Bronchial epithelial cell (primary cell): Measurements from ENCODE around the gene EPHB2. TPM values are rescaled to one million over a fixed set of nuclear protein-coding genes. Genes with fewer than 3 reads are reported as not detected.

Experiments
- DNase-seq: peaks from one replicate; pipeline ENCODE4 v3.0.0-alpha.2; 2010; ENCODE audit warnings: low read depth
- FAIRE-seq: peaks from 2 replicates; lab custom pipeline; 2011; peaks lifted over from hg19 to GRCh38; lab: Jason Lieb, UNC
- H3K27me3 ChIP-seq: 2 replicates; pipeline ENCODE4 v1.5.1; 2011; ENCODE audit warnings: low read length; ENCODE audit not compliant: control insufficient read depth, insufficient read depth
- H3K36me3 ChIP-seq: 2 replicates; pipeline ENCODE4 v1.5.1; 2011; ENCODE audit warnings: low read length; ENCODE audit not compliant: control insufficient read depth, insufficient read depth
- H3K4me3 ChIP-seq: 2 replicates; pipeline ENCODE4 v1.5.1; 2011; ENCODE audit warnings: mild to moderate bottlenecking, low read depth, low read length, control low read depth
- total RNA-seq: library from RNA; depleted of rRNA; stranded (reverse); fragments of >200 nt; gene quantifications from 2 replicates; pipeline ENCODE4 v1.2.1, GENCODE V29; 2014
- TF ChIP-seq, protein P1 (sequence below): IDR thresholded peaks from 2 replicates; pipeline ENCODE4 v1.5.1; 2011; ENCODE audit warnings: mild to moderate bottlenecking, moderate library complexity, low read length, control low read depth, inconsistent platforms; ENCODE audit not compliant: insufficient read depth, severe bottlenecking

EPHB2 gene
- total RNA-seq, 1 donor from 2014 or later = 10.0 TPM

DNA sequence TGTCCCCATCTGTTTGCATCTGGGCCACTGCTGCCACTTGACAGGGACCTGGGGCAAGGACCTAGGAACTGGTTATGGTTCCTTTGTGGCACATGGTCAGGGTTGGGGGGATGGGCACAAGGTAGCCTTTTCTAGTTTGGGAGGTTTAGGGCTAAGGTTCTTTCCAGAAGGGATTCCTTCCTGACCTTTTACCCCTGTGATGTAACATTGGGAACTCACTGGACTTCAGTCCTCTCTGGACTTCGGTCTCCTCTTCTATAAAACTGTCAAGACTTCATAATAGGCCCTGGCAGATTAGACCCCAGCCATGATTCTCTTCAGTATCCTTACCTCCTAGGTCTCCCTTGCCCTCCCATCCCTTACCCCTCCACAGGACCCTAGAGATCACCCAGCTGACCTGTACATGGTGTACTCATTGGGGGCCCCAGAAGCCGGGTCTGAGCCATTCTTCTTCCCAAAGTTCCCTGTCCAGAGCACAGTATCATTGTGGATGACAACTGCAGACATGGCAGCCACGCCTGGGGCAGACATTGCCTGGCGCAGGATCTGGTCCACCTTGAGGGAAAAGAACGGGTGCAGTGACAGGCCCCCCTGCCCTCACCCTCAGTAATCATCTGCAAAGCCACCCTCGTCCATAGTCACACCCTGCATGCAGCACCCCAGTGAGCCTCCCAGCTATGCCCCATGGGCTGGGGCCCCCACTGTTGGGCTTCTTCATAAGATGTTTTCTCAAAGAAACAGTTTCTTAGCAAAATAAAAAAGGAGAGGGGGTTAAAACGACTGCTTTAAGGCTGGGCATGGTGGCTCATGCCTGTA, 249.1 kb downstream of the EPHB2 start:
- TF ChIP-seq, protein P1, sequence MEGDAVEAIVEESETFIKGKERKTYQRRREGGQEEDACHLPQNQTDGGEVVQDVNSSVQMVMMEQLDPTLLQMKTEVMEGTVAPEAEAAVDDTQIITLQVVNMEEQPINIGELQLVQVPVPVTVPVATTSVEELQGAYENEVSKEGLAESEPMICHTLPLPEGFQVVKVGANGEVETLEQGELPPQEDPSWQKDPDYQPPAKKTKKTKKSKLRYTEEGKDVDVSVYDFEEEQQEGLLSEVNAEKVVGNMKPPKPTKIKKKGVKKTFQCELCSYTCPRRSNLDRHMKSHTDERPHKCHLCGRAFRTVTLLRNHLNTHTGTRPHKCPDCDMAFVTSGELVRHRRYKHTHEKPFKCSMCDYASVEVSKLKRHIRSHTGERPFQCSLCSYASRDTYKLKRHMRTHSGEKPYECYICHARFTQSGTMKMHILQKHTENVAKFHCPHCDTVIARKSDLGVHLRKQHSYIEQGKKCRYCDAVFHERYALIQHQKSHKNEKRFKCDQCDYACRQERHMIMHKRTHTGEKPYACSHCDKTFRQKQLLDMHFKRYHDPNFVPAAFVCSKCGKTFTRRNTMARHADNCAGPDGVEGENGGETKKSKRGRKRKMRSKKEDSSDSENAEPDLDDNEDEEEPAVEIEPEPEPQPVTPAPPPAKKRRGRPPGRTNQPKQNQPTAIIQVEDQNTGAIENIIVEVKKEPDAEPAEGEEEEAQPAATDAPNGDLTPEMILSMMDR = no peak
- FAIRE-seq (no peak), DNase-seq (no peak)
- Histone ChIP-seq H3K27me3 (peaks cover 2% of the 10 kb centered on the region), H3K36me3 (no peaks in the 10 kb centered on the region), H3K4me3 (no peak overlapping the region)

DNA sequence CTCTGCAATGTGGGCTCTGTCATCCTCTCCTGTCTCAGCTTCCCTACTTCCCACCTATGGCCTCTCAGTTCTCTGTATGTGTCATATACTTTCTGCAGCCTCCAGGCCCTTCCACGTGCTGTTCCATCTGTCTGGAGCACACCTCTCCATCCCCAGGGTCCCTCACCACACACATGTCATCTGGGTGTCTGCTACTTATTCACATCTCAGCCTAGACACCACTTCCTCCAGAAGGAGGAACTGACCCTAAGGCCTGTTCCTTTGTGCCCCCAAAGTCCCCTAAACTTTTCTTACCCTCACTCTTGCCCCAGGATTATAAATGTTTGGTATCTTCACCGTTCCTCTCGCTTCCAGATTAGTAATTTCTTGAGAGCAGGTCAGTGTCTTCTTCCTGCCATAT, 251.9 kb downstream of the EPHB2 start:
- TF ChIP-seq, protein P1 = no peak
- FAIRE-seq (no peak), DNase-seq (no peak)
- Histone ChIP-seq H3K36me3 (no peaks in the 10 kb centered on the region), H3K4me3 (no peak overlapping the region), H3K27me3 (peaks cover 2% of the 10 kb centered on the region)

DNA sequence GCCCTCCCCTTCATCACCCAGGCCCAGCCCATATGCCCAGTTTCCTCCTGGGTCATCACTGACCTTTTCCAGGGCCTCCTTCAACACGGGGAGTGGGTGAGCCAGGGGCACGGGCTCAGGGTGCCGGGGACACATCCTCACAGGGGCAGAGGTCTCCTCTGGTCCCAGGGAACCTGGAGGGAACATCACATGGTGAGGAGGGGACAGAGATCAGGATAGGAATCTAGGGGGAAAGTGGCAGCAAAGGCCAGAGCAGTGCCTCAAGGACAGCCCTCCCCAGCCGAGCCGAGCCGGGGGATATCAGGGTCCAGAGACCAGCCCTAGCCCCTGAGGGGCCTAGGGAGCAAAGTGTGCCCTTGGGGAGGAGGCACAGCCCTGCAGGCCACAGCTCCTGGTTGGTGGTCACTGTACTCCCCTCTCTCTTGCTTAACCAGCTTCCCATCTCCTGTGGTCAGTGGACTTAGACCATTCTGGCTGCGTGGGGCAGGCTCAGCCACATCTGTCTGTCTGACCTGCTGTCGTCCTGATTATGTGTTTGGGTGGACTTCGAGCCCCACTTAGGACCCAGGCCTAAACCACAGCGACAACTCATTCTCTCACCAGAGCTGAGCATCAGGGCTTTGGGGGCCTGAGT, 252.5 kb downstream of the EPHB2 start:
- peaks cover 2% of the 10 kb centered on the region for H3K27me3 ChIP-seq
- DNase-seq (no peak), FAIRE-seq (no peak)
- H3K4me3 ChIP-seq = no peak overlapping the region
- TF ChIP-seq, protein P1 = no peak
- no peaks in the 10 kb centered on the region for H3K36me3 ChIP-seq

DNA sequence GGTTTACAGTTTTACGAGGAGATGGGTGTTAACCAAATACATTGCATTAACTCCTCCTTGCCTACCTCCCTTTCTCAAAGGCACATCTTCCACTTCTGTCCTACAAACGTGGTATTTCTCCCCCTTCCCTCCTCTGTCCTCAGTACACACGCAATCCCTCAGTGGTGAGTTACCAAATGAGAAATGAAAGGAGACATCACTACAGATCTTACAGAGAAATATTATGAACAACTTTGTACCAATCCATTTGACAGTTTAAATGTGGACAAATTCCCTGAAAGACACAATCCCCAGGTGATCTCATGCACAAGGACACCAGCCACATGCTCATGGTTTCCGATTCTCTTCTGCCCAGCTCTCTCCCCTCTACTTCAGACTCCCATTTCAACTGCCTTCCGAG, 255.7 kb downstream of the EPHB2 start:
- no peak for DNase-seq
- peaks cover 5% of the 10 kb centered on the region for H3K27me3 ChIP-seq
- no peaks in the 10 kb centered on the region for H3K36me3 ChIP-seq
- H3K4me3 ChIP-seq = no peak overlapping the region
- no peak for FAIRE-seq
- TF ChIP-seq, protein P1 = no peak

- DNase-seq (no peak), FAIRE-seq (no peak)
- TF ChIP-seq, protein P1 = no peak
- peaks cover 5% of the 10 kb centered on the region for H3K27me3 ChIP-seq
- H3K4me3 ChIP-seq = no peak overlapping the region
- no peaks in the 10 kb centered on the region for H3K36me3 ChIP-seq
Measured at GRCh38 chr1:22967833-22968232, 257.2 kb downstream of the EPHB2 start.
